Measurements from ENCODE around the gene CATSPERD. TPM values are rescaled to one million over a fixed set of nuclear protein-coding genes. Genes with fewer than 3 reads are reported as not detected.

Gene CATSPERD
- total and polyA plus RNA-seq, 9 of the 15 experiments (the other 6 are each of a cell fraction or from before 2014, with no cell fraction given), result not detected

DNA sequence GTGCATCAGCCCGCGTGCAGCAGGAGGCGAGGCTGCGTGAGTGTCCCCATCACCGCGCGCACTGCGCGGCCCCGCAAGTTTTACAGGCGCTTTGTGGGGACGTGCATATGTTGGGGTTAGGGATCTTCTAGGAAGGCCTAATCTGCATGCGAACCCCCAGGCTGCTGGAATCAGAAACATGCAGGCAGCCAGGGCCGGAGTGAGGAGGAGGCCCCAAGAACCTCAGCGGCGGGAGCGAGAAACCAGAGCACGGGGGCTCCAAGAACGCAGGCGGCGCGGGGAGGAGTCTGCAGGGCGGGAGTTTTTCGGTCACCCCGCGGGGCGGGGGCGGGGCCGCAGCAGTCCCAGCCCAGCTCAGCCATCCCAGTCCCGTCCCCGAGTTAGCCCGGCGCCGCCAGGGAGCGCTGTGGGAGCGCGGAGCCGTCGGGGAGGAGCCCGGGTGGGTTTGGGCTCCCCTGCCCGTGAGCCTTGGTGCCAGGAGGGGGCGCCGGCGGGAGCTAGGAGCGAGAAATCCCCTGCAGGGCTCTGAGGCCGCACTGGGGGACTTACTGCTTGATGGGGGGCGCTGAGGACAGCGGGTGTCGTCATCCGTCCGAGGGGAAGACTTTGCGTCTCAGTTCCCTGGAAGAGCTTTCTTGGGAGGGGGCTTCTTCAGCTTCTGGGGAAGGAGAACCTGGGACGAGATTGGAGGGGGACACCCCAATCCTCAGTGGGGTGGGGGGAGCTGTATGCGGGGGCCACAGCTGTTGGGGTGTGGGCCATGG lies 83.5 kb downstream of the CATSPERD start (continued):
- TF ChIP-seq ZNF121 (CRISPR knock-in tag; conservative IDR thresholded peaks at IDR 0.05) (peak; percentile 56), SRSF3 (IDR thresholded peaks at IDR 0.05; ENCODE audit: insufficient read depth, low read length) (no peak), STAG1 (CRISPR knock-in tag; IDR thresholded peaks at IDR 0.05; ENCODE audit: borderline replicate concordance) (peak; percentile 74), SMC3 (conservative IDR thresholded peaks at IDR 0.05; ENCODE audit: insufficient read depth, low read depth, low read length) (peak; percentile 94), ZNF232 (CRISPR knock-in tag; IDR thresholded peaks at IDR 0.05) (peak; percentile 99), CC2D1A (IDR thresholded peaks at IDR 0.05) (0 out of 2 replicates have a peak, but pooled peaks have one; percentile 66), SRF (CRISPR knock-in tag; IDR thresholded peaks at IDR 0.05) (peak in 1 of 2 experiments; percentile 73; a peak in 1 of 4 replicates), ZFX (CRISPR knock-in tag; IDR thresholded peaks at IDR 0.05) (peak; percentile 65), ATF7 (IDR thresholded peaks at IDR 0.05) (peak; percentile 69; the same call in 1 of the 2 replicates), FOXA3 (CRISPR knock-in tag; conservative IDR thresholded peaks at IDR 0.05 in 1 of 2, IDR thresholded peaks at IDR 0.05 in 1 of 2) (peak in 1 of 2 experiments; percentile 97; a peak in 2 of 4 replicates), POLR3G (IDR thresholded peaks at IDR 0.05; ENCODE audit: extremely low read depth, insufficient read length, insufficient replicate concordance) (no peak), CCNT2 (IDR thresholded peaks at IDR 0.05; ENCODE audit: borderline replicate concordance, extremely low read depth, insufficient read length, low read depth, low read length) (peak; percentile 93), ZNF639 (CRISPR knock-in tag; conservative IDR thresholded peaks at IDR 0.05 in 1 of 2, IDR thresholded peaks at IDR 0.05 in 1 of 2) (peak in 1 of 2 experiments; percentile 44; a peak in 1 of 4 replicates), PHF21A (IDR thresholded peaks at IDR 0.05; ENCODE audit: borderline replicate concordance, low read depth) (0 out of 2 replicates have a peak, but pooled peaks have one; percentile 57), SP2 (IDR thresholded peaks at IDR 0.05; ENCODE audit: extremely low read depth, low read depth, low read length, poor library complexity, severe bottlenecking) (no peak)
- TF ChIP-seq, protein P1, sequence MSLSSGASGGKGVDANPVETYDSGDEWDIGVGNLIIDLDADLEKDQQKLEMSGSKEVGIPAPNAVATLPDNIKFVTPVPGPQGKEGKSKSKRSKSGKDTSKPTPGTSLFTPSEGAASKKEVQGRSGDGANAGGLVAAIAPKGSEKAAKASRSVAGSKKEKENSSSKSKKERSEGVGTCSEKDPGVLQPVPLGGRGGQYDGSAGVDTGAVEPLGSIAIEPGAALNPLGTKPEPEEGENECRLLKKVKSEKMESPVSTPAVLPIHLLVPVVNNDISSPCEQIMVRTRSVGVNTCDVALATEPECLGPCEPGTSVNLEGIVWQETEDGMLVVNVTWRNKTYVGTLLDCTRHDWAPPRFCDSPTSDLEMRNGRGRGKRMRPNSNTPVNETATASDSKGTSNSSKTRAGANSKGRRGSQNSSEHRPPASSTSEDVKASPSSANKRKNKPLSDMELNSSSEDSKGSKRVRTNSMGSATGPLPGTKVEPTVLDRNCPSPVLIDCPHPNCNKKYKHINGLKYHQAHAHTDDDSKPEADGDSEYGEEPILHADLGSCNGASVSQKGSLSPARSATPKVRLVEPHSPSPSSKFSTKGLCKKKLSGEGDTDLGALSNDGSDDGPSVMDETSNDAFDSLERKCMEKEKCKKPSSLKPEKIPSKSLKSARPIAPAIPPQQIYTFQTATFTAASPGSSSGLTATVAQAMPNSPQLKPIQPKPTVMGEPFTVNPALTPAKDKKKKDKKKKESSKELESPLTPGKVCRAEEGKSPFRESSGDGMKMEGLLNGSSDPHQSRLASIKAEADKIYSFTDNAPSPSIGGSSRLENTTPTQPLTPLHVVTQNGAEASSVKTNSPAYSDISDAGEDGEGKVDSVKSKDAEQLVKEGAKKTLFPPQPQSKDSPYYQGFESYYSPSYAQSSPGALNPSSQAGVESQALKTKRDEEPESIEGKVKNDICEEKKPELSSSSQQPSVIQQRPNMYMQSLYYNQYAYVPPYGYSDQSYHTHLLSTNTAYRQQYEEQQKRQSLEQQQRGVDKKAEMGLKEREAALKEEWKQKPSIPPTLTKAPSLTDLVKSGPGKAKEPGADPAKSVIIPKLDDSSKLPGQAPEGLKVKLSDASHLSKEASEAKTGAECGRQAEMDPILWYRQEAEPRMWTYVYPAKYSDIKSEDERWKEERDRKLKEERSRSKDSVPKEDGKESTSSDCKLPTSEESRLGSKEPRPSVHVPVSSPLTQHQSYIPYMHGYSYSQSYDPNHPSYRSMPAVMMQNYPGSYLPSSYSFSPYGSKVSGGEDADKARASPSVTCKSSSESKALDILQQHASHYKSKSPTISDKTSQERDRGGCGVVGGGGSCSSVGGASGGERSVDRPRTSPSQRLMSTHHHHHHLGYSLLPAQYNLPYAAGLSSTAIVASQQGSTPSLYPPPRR (CRISPR knock-in tag; IDR thresholded peaks at IDR 0.05; ENCODE audit: borderline replicate concordance), result peak; percentile 72; the same call in 1 of the 2 replicates

Measured in K562 (cell line).